ENCODE data around the gene JAM3. TPM values are rescaled to one million over a fixed set of nuclear protein-coding genes. Genes with fewer than 3 reads are reported as not detected.
A peak's percentile ranks its signal among the peaks of the same experiment; 100 is the strongest.
"Not testable (repeated sequence)": the region's sequence is repeated elsewhere in the genome, so short reads cannot be mapped to it uniquely, and the experiment has no call there.

The JAM3 gene
- total and polyA plus RNA-seq, 2 experiments from 2014 or later = 36.6 to 51.3 TPM

DNA sequence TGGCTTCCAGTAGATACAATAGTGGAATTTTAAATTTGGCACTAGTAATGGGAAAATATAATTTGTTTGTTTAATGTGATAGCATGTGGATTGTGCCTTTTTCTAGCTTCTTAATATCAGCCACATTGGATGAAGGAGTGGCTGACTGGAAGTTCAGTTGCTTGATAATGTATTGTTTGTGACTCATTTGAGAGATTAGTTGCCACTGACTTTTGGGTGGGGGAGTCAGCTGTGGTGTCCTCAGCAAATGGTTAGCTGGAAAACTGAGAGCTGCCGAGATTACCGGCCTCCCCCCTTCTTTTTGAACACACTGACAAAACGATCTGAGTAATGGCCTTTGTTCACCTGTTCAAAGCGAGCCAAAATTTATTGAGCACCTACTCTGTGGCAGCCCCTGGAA is 5.5 kb downstream of the JAM3 start:
- Histone ChIP-seq H3K36me3 (no peaks in the 10 kb centered on the region), H3K27ac (no peak overlapping the region), H3K4me3 (no peak overlapping the region), H3K4me1 (ENCODE audit: low read depth) (peaks cover 20% of the 10 kb centered on the region), H3K9me3 (ENCODE audit: low read depth) (no peaks in the 10 kb centered on the region), H3K27me3 (no peaks in the 10 kb centered on the region)
- peak in 1 of 2 donors; percentile 25 for DNase-seq (ENCODE audit: low read depth in 1 of 2, low spot score in 1 of 2)
- TF ChIP-seq, protein P1, sequence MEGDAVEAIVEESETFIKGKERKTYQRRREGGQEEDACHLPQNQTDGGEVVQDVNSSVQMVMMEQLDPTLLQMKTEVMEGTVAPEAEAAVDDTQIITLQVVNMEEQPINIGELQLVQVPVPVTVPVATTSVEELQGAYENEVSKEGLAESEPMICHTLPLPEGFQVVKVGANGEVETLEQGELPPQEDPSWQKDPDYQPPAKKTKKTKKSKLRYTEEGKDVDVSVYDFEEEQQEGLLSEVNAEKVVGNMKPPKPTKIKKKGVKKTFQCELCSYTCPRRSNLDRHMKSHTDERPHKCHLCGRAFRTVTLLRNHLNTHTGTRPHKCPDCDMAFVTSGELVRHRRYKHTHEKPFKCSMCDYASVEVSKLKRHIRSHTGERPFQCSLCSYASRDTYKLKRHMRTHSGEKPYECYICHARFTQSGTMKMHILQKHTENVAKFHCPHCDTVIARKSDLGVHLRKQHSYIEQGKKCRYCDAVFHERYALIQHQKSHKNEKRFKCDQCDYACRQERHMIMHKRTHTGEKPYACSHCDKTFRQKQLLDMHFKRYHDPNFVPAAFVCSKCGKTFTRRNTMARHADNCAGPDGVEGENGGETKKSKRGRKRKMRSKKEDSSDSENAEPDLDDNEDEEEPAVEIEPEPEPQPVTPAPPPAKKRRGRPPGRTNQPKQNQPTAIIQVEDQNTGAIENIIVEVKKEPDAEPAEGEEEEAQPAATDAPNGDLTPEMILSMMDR (IDR thresholded peaks at IDR 0.05; ENCODE audit: low read depth, low read length) = no peak

DNA sequence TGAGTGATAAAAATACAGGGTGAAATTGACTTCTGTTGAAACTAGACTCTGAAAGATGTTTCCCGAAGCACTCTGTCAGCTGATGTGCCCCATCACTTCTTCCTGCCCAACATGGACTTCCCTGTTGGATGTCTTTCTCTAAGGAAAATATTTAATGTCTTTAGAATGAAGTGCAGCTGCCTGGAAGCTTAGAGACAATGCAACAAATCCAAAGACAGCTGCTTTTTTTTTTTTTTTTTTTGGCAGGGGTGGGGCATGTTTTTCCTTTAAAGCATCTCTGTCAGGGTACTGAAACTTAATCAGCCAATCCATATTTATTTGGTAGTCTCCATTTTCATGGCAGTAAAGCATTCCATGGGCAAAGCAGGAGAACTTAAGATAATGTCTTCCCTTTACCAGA is 5.9 kb downstream of the JAM3 start:
- no peak overlapping the region for H3K27ac ChIP-seq
- TF ChIP-seq, protein P1 (IDR thresholded peaks at IDR 0.05; ENCODE audit: low read depth, low read length) = no peak
- H3K36me3 ChIP-seq = no peaks in the 10 kb centered on the region
- no peaks in the 10 kb centered on the region for H3K9me3 ChIP-seq (ENCODE audit: low read depth)
- peaks cover 20% of the 10 kb centered on the region for H3K4me1 ChIP-seq (ENCODE audit: low read depth)
- H3K4me3 ChIP-seq = no peak overlapping the region
- no peaks in the 10 kb centered on the region for H3K27me3 ChIP-seq
- DNase-seq (ENCODE audit: low read depth in 1 of 2, low spot score in 1 of 2) = no peak

DNA sequence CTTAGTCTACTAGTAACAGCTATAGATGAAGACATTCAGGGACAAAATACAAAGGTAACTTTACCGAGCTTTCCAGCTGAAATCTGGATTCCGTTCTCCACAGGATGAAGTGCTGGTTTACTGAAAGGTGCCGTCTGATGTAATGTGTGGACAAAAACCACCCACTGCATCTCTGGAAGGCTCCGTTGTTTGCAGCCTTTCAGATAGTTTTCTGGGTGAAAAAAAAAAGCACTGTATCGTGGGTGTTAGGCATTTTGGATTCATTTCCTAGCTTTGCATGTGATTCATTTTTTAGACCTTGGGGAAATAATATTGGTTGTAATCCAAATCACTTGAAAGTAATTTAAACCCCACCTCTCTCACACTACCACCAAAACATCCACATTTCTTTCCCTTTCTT is 10.4 kb downstream of the JAM3 start:
- no peak overlapping the region for H3K27ac ChIP-seq
- H3K27me3 ChIP-seq = no peaks in the 10 kb centered on the region
- H3K9me3 ChIP-seq (ENCODE audit: low read depth) = no peaks in the 10 kb centered on the region
- peak in 1 of 2 donors; percentile 37 for DNase-seq (ENCODE audit: low read depth in 1 of 2, low spot score in 1 of 2)
- no peaks in the 10 kb centered on the region for H3K36me3 ChIP-seq
- TF ChIP-seq, protein P1 (IDR thresholded peaks at IDR 0.05; ENCODE audit: low read depth, low read length) = no peak
- no peak overlapping the region for H3K4me3 ChIP-seq
- no peaks in the 10 kb centered on the region for H3K4me1 ChIP-seq (ENCODE audit: low read depth)

DNA sequence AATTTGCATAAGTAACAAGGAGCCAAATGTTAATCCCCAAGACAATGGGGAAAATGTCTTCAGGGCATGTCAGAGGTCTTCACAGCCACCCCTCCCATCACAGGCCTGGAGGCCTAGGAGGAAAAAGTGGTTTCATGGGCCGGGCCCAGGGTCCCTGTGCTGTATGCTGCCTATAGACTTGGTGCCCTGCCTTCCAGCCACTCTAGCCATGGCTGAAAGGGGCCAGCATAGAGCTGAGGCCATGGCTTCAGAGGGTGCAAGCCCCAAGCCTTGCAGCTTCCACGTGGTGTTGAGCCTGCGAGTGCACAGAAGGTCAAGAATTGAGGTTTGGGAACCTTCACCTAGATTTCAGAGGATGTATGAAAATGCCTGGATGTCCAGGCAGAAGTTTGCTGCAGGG is 12.4 kb downstream of the JAM3 start:
- H3K4me1 ChIP-seq (ENCODE audit: low read depth); H3K36me3 ChIP-seq; H3K27me3 ChIP-seq; H3K4me3 ChIP-seq; H3K9me3 ChIP-seq (ENCODE audit: low read depth); DNase-seq (ENCODE audit: low read depth in 1 of 2, low spot score in 1 of 2); H3K27ac ChIP-seq: not testable (repeated sequence)

DNA sequence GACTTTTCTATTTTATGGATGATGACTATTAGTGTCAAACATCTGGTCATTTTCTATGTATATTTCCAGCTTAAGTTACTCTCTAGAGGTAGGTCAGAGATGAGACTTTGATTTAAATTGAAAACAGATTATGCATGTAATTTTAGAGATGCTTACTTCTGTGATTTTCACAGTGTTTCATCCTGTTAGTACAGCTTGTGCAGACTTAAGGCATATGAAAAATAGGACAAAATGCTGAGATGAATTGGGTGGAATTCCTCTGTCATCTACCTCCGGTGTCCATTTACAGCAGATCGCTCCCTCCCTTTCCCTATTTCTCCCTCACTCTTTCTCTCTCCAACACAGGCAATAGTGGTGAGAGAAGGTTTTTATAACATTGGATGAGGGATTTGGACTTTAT is 14.1 kb downstream of the JAM3 start:
- no peak overlapping the region for H3K4me3 ChIP-seq
- no peak overlapping the region for H3K27ac ChIP-seq
- H3K36me3 ChIP-seq = no peaks in the 10 kb centered on the region
- no peaks in the 10 kb centered on the region for H3K9me3 ChIP-seq (ENCODE audit: low read depth)
- no peaks in the 10 kb centered on the region for H3K4me1 ChIP-seq (ENCODE audit: low read depth)
- no peaks in the 10 kb centered on the region for H3K27me3 ChIP-seq
- no peak for DNase-seq (ENCODE audit: low read depth in 1 of 2, low spot score in 1 of 2)
- TF ChIP-seq, protein P1 (IDR thresholded peaks at IDR 0.05; ENCODE audit: low read depth, low read length) = no peak

DNA sequence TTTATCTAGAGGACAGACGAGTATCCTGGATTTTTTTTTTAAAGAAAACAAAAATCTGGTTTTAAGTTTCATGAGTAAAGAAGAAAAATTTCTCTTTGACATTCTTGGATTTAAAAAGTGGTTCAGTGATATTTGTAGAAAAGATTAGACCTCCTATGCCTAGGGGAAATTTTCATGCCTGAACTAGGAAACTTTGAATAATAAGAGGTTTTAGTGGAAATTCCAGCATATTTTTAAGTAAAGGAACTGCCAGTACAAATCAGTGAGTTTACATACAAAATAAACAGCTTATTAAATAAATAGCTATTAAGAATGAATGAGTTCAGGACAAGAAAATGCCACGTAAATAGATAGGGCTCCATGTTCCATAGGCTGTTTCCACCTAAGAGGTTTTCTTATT is 17.5 kb downstream of the JAM3 start:
- Histone ChIP-seq H3K4me3 (no peak overlapping the region), H3K9me3 (ENCODE audit: low read depth) (no peaks in the 10 kb centered on the region), H3K36me3 (no peaks in the 10 kb centered on the region), H3K27me3 (no peaks in the 10 kb centered on the region), H3K4me1 (ENCODE audit: low read depth) (no peaks in the 10 kb centered on the region), H3K27ac (no peak overlapping the region)
- TF ChIP-seq, protein P1 (IDR thresholded peaks at IDR 0.05; ENCODE audit: low read depth, low read length) = no peak
- DNase-seq (ENCODE audit: low read depth in 1 of 2, low spot score in 1 of 2) = no peak

DNA sequence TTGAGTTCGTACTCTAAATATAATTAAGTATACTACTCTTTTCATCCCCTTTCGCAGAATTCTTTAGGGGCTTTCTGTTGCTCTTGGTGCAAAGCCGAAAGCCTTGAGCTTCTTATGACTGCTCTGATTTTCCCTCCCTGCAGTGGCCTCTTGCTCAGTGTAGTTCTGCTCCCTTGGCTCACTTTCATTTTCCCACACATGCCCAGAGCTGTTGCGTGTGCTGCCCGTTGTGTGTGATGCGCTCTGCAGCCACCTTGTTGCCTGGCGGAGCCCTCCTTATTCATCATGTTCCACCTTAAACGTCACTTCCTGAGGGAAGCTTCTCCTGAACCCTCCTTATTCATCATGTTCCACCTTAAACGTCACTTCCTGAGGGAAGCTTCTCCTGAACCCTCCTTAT is 23.1 kb downstream of the JAM3 start:
- H3K4me1 ChIP-seq (ENCODE audit: low read depth) = not testable (repeated sequence)

More for the DNA sequence above, 23.1 kb downstream of the JAM3 start:
- DNase-seq (ENCODE audit: low read depth in 1 of 2, low spot score in 1 of 2) = peak in 1 of 2 donors; percentile 3
- not testable (repeated sequence) for H3K36me3 ChIP-seq; H3K9me3 ChIP-seq (ENCODE audit: low read depth); H3K27me3 ChIP-seq; H3K27ac ChIP-seq; H3K4me3 ChIP-seq

Measured in cardiac muscle cell (in vitro differentiated cells and primary cell).